GM18508 (cell line): ENCODE results near the gene PMM2.

Source experiments
- ATAC-seq: cut with Tn5 transposase; IDR thresholded peaks from one replicate; pipeline ENCODE4 v1.9.1; 2021; ENCODE audit warnings: moderate number of reproducible peaks; ENCODE audit not compliant: insufficient read depth, unreplicated experiment

The PMM2 gene

DNA sequence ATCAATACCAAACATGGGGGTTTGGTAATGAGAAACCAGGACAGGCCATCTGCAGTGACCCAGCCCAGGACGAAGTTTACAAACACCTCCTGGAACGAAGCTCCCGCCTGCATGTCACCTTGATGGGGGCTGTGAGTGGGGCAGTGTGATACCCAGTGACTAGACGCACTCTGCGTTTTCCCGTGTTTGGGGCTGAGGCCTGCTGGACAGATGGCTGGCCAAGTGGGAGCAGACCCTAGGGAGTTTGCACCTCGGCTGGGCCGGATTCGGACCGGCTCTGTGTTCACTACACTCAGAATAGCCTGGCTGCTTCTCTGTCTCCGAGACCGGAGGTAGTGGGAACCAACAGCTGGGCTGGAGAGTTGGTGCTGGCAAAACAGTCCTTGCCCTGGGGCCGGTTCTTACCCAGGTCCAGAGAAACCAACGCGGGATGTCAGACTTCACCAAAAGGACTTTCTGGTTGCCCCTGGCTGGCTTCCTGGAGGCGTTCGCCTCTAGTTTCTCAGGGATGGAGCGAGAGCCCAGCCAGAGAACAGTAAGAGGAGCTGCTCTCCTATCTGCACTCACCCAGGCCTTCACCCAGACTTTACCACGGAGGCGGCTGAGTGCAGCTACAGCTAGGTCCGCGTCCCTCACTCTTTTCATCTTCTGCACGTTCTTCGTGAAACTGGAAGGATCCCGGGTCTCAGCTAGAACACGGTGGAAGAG, 50.7 kb downstream of the PMM2 start:
- no peak for ATAC-seq

DNA sequence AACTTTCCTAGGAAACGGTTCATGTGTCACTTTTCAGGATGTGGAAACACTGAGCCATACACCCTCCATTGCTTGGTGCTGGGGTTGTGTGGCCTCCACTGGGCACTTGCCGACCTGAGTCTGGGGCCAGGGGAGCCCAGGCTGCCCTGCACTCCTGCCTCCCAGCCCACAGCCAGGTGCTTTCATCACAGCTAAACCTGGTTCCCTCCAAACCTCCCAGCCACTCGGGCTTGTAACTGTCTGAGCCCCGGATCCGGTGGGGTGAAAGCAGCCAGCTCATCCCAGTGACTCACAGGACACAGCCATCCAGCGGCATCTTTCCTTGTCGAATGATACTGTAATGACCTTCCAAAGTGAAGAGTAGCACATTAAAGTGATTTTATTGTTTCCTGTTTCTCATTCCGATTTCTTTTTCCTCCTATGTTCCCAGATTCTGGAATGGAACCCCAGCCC, 51.3 kb downstream of the PMM2 start:
- no peak for ATAC-seq

- no peak for ATAC-seq
Observed at GRCh38 chr16:8849411-8850011, 51.9 kb downstream of the PMM2 start.

DNA sequence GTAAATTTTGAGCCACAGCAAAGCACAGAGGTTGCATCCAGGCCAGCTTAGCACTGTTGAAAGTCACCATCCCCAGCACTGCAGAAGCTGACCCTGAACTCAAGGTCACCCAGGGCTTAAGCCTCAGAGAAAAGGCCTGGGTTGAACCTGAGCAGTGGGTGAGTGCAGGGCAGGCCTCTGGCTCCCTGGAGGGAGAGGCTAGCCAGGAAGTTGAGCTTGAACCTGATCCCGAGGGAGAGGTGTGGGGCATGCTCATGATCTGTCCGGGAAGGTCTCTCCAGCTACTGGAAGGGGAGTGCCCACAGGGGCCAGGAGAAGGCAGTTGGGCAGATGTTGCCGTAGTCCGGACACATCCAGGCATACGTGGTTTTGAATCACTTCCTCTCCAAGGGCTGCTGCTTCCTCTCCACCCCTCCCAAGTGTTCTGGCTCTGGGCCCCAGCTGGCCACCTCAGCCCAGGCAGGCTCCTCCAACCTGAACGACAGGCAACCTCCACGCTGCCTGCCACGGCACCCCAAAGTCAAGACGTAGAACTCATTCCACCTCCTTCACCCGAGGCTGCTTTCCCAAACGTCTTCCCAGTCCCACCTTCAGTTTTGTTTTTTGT, 52.7 kb downstream of the PMM2 start:
- ATAC-seq: no peak

DNA sequence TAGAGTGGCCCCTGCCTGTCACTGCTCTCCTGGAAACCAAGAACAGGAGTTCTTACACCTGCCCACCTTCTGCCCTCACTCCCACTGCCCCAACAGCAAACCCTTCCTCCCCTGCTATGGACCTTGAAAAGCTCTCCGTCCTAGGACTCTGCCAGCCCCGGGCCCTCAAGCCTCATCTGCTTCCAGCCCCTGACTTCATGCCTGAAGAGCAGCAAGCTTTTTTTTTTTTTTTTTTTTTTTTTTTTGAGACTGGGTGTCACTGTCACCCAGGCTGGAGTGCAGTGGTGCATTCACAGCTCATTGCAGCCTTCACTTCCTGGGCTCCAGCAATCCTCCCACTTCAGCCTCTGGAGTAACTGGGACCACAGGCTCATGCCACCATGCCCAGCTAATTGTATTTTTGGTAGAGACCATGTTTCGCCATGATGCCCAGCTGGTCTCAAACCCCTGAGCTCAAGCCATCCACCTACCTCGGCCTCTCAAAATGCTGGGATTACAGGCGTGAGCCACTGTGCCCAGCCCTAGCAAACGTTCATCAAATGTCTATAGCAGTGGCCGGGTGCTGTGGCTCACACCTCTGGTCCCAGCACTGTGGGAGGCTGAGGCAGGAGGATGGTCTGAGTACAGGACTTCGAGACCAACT, 54.2 kb downstream of the PMM2 start:
- no peak for ATAC-seq

DNA sequence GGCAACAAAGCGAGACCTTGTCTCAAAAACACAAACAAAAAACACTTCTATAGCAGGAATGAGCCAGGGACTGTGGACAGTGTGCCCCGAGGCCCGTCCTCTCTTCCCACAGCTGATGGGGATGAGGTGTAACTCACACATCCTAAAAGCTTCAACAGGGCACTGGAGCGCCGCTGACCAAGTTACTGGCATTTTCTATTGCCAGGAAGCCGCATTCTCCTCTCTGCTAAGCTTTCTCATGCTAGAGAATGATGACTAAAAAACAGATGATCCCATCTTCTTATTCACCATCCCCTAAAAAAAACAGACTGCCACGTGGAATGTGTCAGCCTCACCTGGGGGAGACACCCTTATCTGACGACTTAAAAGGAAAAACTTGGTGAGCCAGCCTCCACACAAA, 54.9 kb downstream of the PMM2 start:
- ATAC-seq: no peak

- ATAC-seq: no peak
Observed at GRCh38 chr16:8853150-8853549, 55.5 kb downstream of the PMM2 start.

DNA sequence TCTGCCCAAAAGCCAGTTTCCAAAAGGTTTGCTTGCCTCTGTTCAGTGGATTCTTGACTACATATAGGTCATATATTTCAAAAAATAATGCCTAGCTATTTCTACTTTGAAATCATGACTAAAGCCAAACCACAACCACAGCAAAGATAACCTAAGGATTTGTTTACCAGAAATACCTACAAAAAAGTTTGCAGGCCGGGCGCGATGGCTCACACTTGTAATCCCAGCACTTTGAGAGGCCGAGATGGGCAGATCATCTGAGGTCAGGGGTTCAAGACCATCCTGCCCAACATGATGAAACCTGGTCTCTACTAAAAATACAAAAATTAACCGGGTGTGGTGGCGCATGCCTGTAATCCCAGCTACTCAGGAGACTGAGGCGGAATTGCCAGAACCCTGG, 56.0 kb downstream of the PMM2 start:
- no peak for ATAC-seq

DNA sequence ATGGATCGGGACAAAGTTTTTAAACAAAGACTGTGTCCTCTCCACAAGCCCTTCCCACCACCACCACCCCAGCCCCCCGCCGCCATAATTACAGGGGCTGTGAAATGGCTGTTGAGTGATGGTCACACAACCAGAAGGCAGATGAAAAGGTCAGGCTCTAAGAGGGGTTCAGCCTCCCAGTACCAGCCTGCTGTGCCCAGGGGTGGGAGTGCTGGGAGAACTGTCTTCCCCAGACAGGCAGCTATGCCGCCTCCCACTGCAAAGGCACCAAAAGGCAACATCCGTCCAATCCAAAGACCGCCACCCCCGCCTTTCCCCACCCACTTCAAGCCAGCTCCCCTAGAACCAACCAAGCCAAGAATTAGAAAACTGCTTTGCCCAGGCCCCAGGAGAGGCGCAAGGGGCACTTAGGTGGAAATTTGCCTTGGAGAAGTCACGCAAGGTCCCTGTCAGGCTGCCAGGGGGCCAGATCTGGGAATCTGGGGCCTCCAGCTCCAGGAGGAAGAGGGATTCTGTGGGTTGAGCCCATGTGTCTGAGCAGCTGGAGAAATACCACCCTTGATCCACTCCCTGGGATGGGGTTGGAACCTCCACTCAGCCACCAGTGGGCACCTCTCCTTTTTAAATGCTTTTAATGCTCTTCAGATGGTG, 56.8 kb downstream of the PMM2 start:
- ATAC-seq: no peak

DNA sequence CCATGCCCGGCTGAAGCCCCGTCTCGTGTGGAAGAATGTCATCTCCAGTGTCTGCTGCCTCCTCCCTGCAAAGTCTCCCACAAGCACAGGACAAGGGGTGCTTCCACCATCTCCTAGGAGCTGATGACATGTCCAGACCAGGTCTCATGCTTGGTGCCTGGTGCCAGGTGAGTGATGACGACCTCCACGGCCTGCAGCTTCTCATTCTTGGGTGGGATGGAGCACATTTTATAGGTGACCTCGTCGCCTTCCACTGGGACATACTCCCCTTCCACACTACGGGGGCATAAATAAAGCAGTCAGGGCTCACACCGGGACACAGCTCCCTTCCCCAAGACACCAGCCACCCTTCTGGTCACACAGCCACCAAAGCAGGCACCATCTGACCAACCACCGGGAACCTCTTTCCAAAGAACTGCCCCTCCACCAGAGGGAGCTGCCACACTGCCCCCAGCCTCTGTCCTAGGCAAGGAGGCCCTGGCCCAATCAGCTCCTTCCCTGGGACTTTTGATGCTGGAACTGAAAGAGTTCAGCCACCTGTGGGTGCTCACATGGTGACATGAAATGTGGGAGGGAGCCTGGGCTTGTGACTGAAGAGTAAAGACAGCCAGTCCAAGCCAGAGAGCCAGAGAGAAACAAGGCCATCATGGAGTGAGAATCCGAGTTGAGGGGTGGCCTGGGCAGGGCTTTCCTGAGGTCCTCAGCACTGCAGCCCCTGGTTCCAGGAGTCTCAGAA, 57.6 kb downstream of the PMM2 start:
- ATAC-seq: no peak

- no peak for ATAC-seq
Observed at GRCh38 chr16:8855972-8856371, 58.3 kb downstream of the PMM2 start.

GRCh38 chr16:8858994-8859912, 61.6 kb downstream of the PMM2 start:
- ATAC-seq: no peak

GRCh38 chr16:8859913-8860881, 62.6 kb downstream of the PMM2 start:
- no peak for ATAC-seq

DNA sequence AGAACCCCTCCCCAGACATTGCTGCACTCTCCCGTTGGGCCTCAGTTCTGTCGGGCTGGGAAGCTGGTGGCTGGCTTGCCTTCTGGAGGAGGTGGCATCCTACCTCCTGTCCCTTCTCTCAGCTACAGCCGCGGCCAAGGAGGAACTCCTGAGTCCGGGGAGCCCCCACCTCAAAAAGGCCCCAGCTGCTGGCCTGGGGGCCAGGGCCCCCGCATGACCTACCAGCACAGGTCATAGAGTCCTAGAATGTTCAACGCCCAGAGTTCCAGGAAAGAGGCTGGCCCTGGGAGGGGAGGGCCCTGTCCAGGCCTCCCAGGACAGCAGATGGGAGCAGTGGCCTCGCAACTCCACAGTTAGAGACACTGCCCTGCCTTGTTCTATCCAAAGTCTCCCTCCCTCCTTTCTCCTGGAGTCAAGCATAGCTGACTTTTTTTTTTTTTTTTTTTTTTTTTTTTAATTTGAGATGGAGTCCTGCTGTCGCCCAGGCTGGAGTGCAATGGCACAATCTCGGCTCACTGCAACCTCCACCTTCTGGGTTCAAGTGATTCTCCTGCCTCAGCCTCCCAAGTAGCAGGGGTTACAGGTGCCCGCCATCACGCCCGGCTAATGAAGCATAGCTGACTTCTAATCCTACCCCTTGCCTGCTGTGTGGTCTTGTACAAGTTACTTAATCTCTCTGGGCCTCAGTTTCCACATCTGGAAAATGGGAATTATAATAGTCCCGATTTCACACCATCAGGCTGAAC, 64.1 kb downstream of the PMM2 start:
- ATAC-seq: no peak

- ATAC-seq: no peak
Observed at GRCh38 chr16:8862309-8863130, 64.9 kb downstream of the PMM2 start.

GRCh38 chr16:8863594-8864424, 66.2 kb downstream of the PMM2 start:
- no peak for ATAC-seq
